A673 (cell line): ENCODE measurements around the gene SLC25A5.

Source experiments
- EZH2 ChIP-seq: fragments of 200-600 bp; sonication (generic); IDR thresholded peaks from 2 replicates; pipeline ENCODE4 v1.6.1; 2017; ENCODE audit warnings: borderline replicate concordance, low read depth, mild to moderate bottlenecking, mixed read lengths, antibody characterized with exemption, low read length; ENCODE audit not compliant: poor library complexity, severe bottlenecking
- TF ChIP-seq, protein P1 (sequence below): fragments of 300-800, 200-600 bp; sonication (generic); conservative IDR thresholded peaks from 2 replicates; pipeline ENCODE4 v1.5.1; 2017; ENCODE audit warnings: low read depth, mild to moderate bottlenecking, antibody characterized with exemption, low read length, moderate library complexity, mixed read lengths

DNA sequence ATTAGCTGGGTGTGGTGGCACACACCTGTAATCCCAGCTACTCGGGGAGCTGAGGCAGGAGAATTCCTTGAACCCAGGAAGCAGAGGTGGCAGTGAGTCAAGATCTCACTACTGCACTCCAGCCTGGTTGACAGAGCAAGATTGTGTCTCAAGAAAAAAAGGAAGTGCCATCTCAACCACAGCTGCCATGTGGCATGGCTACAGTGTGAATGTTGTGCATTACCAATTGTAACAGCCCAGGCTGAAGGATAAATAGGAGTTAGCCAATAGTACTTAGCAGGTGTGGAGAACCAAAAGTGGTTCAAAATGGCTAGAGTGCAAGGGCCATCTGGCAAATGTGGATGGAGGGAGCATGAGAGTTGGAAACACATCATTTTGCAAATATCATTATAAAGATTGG is 28.9 kb downstream of the SLC25A5 start:
- TF ChIP-seq, protein P1, sequence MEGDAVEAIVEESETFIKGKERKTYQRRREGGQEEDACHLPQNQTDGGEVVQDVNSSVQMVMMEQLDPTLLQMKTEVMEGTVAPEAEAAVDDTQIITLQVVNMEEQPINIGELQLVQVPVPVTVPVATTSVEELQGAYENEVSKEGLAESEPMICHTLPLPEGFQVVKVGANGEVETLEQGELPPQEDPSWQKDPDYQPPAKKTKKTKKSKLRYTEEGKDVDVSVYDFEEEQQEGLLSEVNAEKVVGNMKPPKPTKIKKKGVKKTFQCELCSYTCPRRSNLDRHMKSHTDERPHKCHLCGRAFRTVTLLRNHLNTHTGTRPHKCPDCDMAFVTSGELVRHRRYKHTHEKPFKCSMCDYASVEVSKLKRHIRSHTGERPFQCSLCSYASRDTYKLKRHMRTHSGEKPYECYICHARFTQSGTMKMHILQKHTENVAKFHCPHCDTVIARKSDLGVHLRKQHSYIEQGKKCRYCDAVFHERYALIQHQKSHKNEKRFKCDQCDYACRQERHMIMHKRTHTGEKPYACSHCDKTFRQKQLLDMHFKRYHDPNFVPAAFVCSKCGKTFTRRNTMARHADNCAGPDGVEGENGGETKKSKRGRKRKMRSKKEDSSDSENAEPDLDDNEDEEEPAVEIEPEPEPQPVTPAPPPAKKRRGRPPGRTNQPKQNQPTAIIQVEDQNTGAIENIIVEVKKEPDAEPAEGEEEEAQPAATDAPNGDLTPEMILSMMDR = no peak
- no peak for TF ChIP-seq EZH2
